CD4-positive, alpha-beta memory T cell (primary cell): ENCODE results near the gene MUCL1. TPM values are rescaled to one million over a fixed set of nuclear protein-coding genes. Genes with fewer than 3 reads are reported as not detected.

Source experiments
- CTCF ChIA-PET: fragments of 350-600 bp; sonication (Branson Sonifier 250); formaldehyde crosslinking; loops from one replicate; lab custom pipeline; 2021; ENCODE audit warnings: inconsistent platforms; ENCODE audit not compliant: partially characterized antibody; lab: Charles Lee
- POLR2A ChIA-PET: fragments of 350-600 bp; sonication (Branson Sonifier 250); formaldehyde crosslinking; loops from one replicate; lab custom pipeline; 2021; ENCODE audit not compliant: partially characterized antibody; lab: Charles Lee
- DNase-seq, 5 donors: peaks; one replicate each; pipeline versions ENCODE4 v3.0.0 to v3.0.0-alpha.2; 2020 to 2022; ENCODE audit warnings: mixed read lengths in 1 of 5
- H3K27ac ChIP-seq: one replicate; pipeline ENCODE4 v1.7.0; 2013; ENCODE audit warnings: low read depth, low read length
- H3K27me3 ChIP-seq: 2 replicates; pipeline ENCODE4 v1.7.0; 2013; ENCODE audit warnings: mild to moderate bottlenecking, low read length, moderate library complexity; ENCODE audit not compliant: insufficient read depth
- H3K36me3 ChIP-seq: 2 replicates; pipeline ENCODE4 v1.7.0; 2013; ENCODE audit warnings: mild to moderate bottlenecking, low read length, moderate library complexity; ENCODE audit not compliant: insufficient read depth
- H3K4me1 ChIP-seq: 2 replicates; pipeline ENCODE4 v1.7.0; 2013; ENCODE audit warnings: mild to moderate bottlenecking, low read length, moderate library complexity; ENCODE audit not compliant: insufficient read depth
- H3K4me3 ChIP-seq, 2 donors: one replicate each; pipeline ENCODE4 v1.7.0; 2013; ENCODE audit warnings: low read length in 2 of 2, mild to moderate bottlenecking in 1 of 2
- H3K9me3 ChIP-seq, 2 donors: one replicate each; pipeline ENCODE4 v1.7.0; 2013; ENCODE audit warnings: low read length in 2 of 2, control low read depth in 1 of 2; ENCODE audit not compliant: control insufficient read depth in 1 of 2
- H3K27ac Mint-ChIP-seq, 7 donors: one replicate each; pipeline ENCODE4 v1.8.0; 2020 to 2021; ENCODE audit warnings: mixed read lengths in 7 of 7, mild to moderate bottlenecking in 6 of 7, inconsistent platforms in 3 of 7, moderate library complexity in 3 of 7
- H3K27me3 Mint-ChIP-seq, 2 donors: one replicate each; pipeline ENCODE4 v1.8.0; 2020 to 2021; ENCODE audit warnings: mixed read lengths in 2 of 2
- H3K36me3 Mint-ChIP-seq, 2 donors: one replicate each; pipeline ENCODE4 v1.8.0; 2020 to 2021; ENCODE audit warnings: mixed read lengths in 2 of 2, inconsistent platforms in 1 of 2, mild to moderate bottlenecking in 1 of 2
- H3K4me1 Mint-ChIP-seq, 4 donors: one replicate each; pipeline ENCODE4 v1.8.0; 2020 to 2021; ENCODE audit warnings: mixed read lengths in 4 of 4, mild to moderate bottlenecking in 1 of 4
- H3K4me3 Mint-ChIP-seq, 8 donors: one replicate each; pipeline ENCODE4 v1.8.0; 2020 to 2021; ENCODE audit warnings: mixed read lengths in 8 of 8, mild to moderate bottlenecking in 7 of 8, moderate library complexity in 6 of 8, inconsistent platforms in 3 of 8
- H3K9me3 Mint-ChIP-seq, 8 donors: one replicate each; pipeline ENCODE4 v1.8.0; 2020 to 2021; ENCODE audit warnings: mixed read lengths in 8 of 8, mild to moderate bottlenecking in 5 of 8, inconsistent platforms in 3 of 8, moderate library complexity in 1 of 8
- intact Hi-C: fragments of 100-400 bp; cut with micrococcal nuclease; formaldehyde crosslinking; loops from one replicate; pipeline ENCODE4 v1.15.1; 2023
- polyA plus RNA-seq, 2 donors: library from polyadenylated mRNA; unstranded; fragments of 300-500 nt; fragmentation: Illumina TruSeq; gene quantifications; one replicate each; pipeline ENCODE4 v1.2.3, GENCODE V29; 2021
- total RNA-seq, 2 experiments: library from RNA; stranded (reverse); gene quantifications; one replicate each; pipeline ENCODE4 v1.2.3, GENCODE V29; 2021

The MUCL1 gene
- total and polyA plus RNA-seq, 4 experiments from 2014 or later, result not detected

- Mint-ChIP-seq H3K27me3 (peaks cover 8 to 9% of the 10 kb centered on the region in 2 donors), H3K36me3 (no peaks in the 10 kb centered on the region), H3K9me3 (peaks cover 0 to 6% (median under 1%) of the 10 kb centered on the region in 8 donors), H3K27ac (no peak overlapping the region), H3K4me1 (no peaks in the 10 kb centered on the region), H3K4me3 (no peak overlapping the region)
- Histone ChIP-seq H3K27ac (no peak overlapping the region), H3K4me3 (no peak overlapping the region), H3K4me1 (no peaks in the 10 kb centered on the region), H3K36me3 (no peaks in the 10 kb centered on the region), H3K9me3 (no peaks in the 10 kb centered on the region), H3K27me3 (no peaks in the 10 kb centered on the region)
- intact Hi-C loops, result no loop called here
- ChIA-PET POLR2A (no interaction called here), CTCF (interaction anchor here (0.9 kb wide), 1 partner anchor 182 kb away, joined by 3 read pairs; no protein-coding TSS in a partner anchor)
- no peak for DNase-seq
Observed at GRCh38 chr12:54890339-54890738, 36.0 kb downstream of the MUCL1 start.

- Histone ChIP-seq H3K4me1 (no peaks in the 10 kb centered on the region), H3K27me3 (no peaks in the 10 kb centered on the region), H3K9me3 (no peaks in the 10 kb centered on the region), H3K4me3 (no peak overlapping the region), H3K36me3 (no peaks in the 10 kb centered on the region), H3K27ac (no peak overlapping the region)
- Mint-ChIP-seq H3K36me3 (no peaks in the 10 kb centered on the region), H3K27ac (no peak overlapping the region), H3K4me3 (no peak overlapping the region), H3K4me1 (no peaks in the 10 kb centered on the region), H3K27me3 (peaks cover 6 to 8% of the 10 kb centered on the region in 2 donors), H3K9me3 (no peaks in the 10 kb centered on the region)
- POLR2A ChIA-PET, result no interaction called here
- CTCF ChIA-PET, result no interaction called here
- intact Hi-C loops, result no loop called here
- no peak for DNase-seq
Observed at GRCh38 chr12:54891717-54892478, 37.6 kb downstream of the MUCL1 start.

Other genes with a start within 250 kb of the MUCL1 start
- gene LACRT, start 219.6 kb upstream of the MUCL1 start, total RNA-seq, result not detected
- not detected for gene LACRT, start 219.6 kb upstream of the MUCL1 start, polyA plus RNA-seq
- not detected for gene DCD, start 206.2 kb upstream of the MUCL1 start, total RNA-seq
- gene DCD, start 206.2 kb upstream of the MUCL1 start, polyA plus RNA-seq, result not detected
- 100 to 1,000 TPM; 269 to 287 TPM for gene TESPA1, start 130.2 kb downstream of the MUCL1 start, total RNA-seq
- gene TESPA1, start 130.2 kb downstream of the MUCL1 start, polyA plus RNA-seq, result 100 to 1,000 TPM; 105 to 216 TPM
- under 1 TPM in 1 of 2 experiments, not detected in 1; 0.09 TPM for gene NEUROD4, start 165.5 kb downstream of the MUCL1 start, total RNA-seq
- not detected for gene NEUROD4, start 165.5 kb downstream of the MUCL1 start, polyA plus RNA-seq